ENCODE measurements around the gene FIBIN. TPM values are rescaled to one million over a fixed set of nuclear protein-coding genes. Genes with fewer than 3 reads are reported as not detected.

The FIBIN gene
- total and polyA plus RNA-seq, 4 donors, result 1.6 to 3.7 (median 2.2) TPM

DNA sequence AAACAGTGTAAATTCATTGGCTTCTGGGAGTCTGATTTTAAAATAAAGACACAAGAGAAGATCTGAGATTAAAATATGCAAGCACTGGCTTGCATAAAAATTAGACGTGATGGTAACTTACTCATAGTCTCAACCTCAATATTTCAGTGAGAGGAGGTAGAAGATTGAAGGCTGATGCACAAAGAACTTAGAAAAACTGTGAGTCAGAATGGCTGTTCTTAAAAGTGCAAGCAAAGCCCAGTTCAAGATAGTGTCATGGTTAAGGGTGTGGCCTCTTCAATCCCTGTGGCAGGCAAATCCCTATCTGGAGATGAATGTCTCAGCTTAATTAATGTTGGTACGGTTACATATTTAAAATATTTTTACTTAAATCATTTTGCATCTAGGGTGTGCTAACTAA, 33.6 kb upstream of the FIBIN start:
- H3K27ac ChIP-seq (ENCODE audit: low read depth in 1 of 2, low read length in 2 of 2), result no peak overlapping the region
- no peaks in the 10 kb centered on the region for H3K27me3 ChIP-seq (ENCODE audit: control insufficient read depth in 4 of 4, insufficient read depth in 4 of 4, low read length in 3 of 4)
- H3K4me1 ChIP-seq (ENCODE audit: control insufficient read depth in 4 of 4, insufficient read depth in 4 of 4, low read length in 3 of 4), result no peaks in the 10 kb centered on the region
- no peak for DNase-seq (ENCODE audit: low spot score)
- 93% methylated on average over 2 of the region's 2 CpGs for WGBS
- H3K4me3 ChIP-seq (ENCODE audit: low read depth in 1 of 3, low read length in 3 of 3), result no peak overlapping the region
- no peaks in the 10 kb centered on the region for H3K36me3 ChIP-seq (ENCODE audit: control insufficient read depth in 4 of 4, insufficient read depth in 3 of 4, low read depth in 1 of 4, low read length in 3 of 4)
- H3K9me3 ChIP-seq (ENCODE audit: control insufficient read depth in 4 of 4, low read length in 3 of 4), result no peaks in the 10 kb centered on the region
- TF ChIP-seq ZBTB33 (IDR thresholded peaks at IDR 0.05) (no peak), REST (IDR thresholded peaks at IDR 0.05) (no peak), ATF3 (IDR thresholded peaks at IDR 0.05) (no peak), FOXA1 (IDR thresholded peaks at IDR 0.05) (no peak), MAX (IDR thresholded peaks at IDR 0.05) (no peak), YY1 (IDR thresholded peaks at IDR 0.05) (no peak), EGR1 (IDR thresholded peaks at IDR 0.05; ENCODE audit: low read depth in 2 of 2) (no peak), FOXA2 (IDR thresholded peaks at IDR 0.05) (no peak), RXRA (IDR thresholded peaks at IDR 0.05) (no peak), NR2F2 (IDR thresholded peaks at IDR 0.05) (no peak), CTCF (IDR thresholded peaks at IDR 0.05; ENCODE audit: low read depth, low read length, missing input control) (no peak), HNF4G (IDR thresholded peaks at IDR 0.05) (no peak), TAF1 (conservative IDR thresholded peaks at IDR 0.05) (no peak), GABPA (IDR thresholded peaks at IDR 0.05 in 1 of 2, conservative IDR thresholded peaks at IDR 0.05 in 1 of 2) (no peak), RAD21 (IDR thresholded peaks at IDR 0.05) (no peak)
- no peak overlapping the region for H3K9ac ChIP-seq (ENCODE audit: low read depth in 1 of 2, low read length in 2 of 2)

DNA sequence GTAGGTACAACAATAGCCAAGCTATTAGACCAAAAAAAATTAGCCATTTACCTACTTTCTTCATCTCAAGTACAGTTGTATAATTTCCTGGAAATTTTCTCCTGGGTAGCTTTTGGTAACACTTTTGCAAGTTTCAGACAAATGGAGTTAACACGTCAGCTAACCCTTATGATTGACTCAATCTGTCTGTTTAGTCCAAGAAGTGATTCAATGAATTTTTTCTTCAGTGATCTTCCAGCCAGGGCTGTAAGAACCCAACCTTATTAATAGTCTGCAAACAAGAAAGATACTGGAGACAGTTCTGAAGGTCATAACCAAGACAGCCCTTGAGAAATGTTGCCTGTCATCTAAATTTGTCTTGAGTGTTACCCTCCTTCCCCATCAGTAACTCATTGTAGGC, 30.1 kb upstream of the FIBIN start:
- Histone ChIP-seq H3K27ac (ENCODE audit: low read depth in 1 of 2, low read length in 2 of 2) (no peak overlapping the region), H3K27me3 (ENCODE audit: control insufficient read depth in 4 of 4, insufficient read depth in 4 of 4, low read length in 3 of 4) (no peaks in the 10 kb centered on the region), H3K4me3 (ENCODE audit: low read depth in 1 of 3, low read length in 3 of 3) (no peak overlapping the region), H3K4me1 (ENCODE audit: control insufficient read depth in 4 of 4, insufficient read depth in 4 of 4, low read length in 3 of 4) (no peaks in the 10 kb centered on the region), H3K36me3 (ENCODE audit: control insufficient read depth in 4 of 4, insufficient read depth in 3 of 4, low read depth in 1 of 4, low read length in 3 of 4) (no peaks in the 10 kb centered on the region), H3K9ac (ENCODE audit: low read depth in 1 of 2, low read length in 2 of 2) (no peak overlapping the region), H3K9me3 (ENCODE audit: control insufficient read depth in 4 of 4, low read length in 3 of 4) (no peaks in the 10 kb centered on the region)
- DNase-seq (ENCODE audit: low spot score), result no peak
- 87% methylated on average over 1 of the region's 1 CpG for WGBS
- TF ChIP-seq GABPA (IDR thresholded peaks at IDR 0.05 in 1 of 2, conservative IDR thresholded peaks at IDR 0.05 in 1 of 2) (no peak), CTCF (IDR thresholded peaks at IDR 0.05; ENCODE audit: low read depth, low read length, missing input control) (no peak), ZBTB33 (IDR thresholded peaks at IDR 0.05) (no peak), ATF3 (IDR thresholded peaks at IDR 0.05) (no peak), HNF4G (IDR thresholded peaks at IDR 0.05) (no peak), SP1 (IDR thresholded peaks at IDR 0.05) (no peak), TAF1 (conservative IDR thresholded peaks at IDR 0.05) (no peak), NR2F2 (IDR thresholded peaks at IDR 0.05) (no peak), HNF4A (conservative IDR thresholded peaks at IDR 0.05) (no peak), MAX (IDR thresholded peaks at IDR 0.05) (no peak)

Data from liver (tissue), 9 donors.